SK-N-SH treated with all-trans-retinoic acid at 6 μM for 48 hours (cell line): Measurements from ENCODE around the gene ABTB1.

Experiments
- ESRRG ChIP-seq: fragments of 250-450 bp; sonication (Bioruptor Pico); IDR thresholded peaks from 2 replicates; pipeline ENCODE4 v1.6.1; 2021; ENCODE audit warnings: mild to moderate bottlenecking
- GLIS3 ChIP-seq: fragments of 250-450 bp; sonication (Bioruptor Pico); IDR thresholded peaks from 2 replicates; pipeline ENCODE4 v1.5.0; 2020; ENCODE audit warnings: mild to moderate bottlenecking, moderate library complexity
- ISL1 ChIP-seq: fragments of 250-450 bp; sonication (Bioruptor Pico); IDR thresholded peaks from 2 replicates; pipeline ENCODE4 v2.1.2; 2022; ENCODE audit warnings: mild to moderate bottlenecking, moderate library complexity
- ZC3H10 ChIP-seq: fragments of 250-450 bp; sonication (Bioruptor Pico); IDR thresholded peaks from 2 replicates; pipeline ENCODE4 v1.5.1; 2021; ENCODE audit warnings: mild to moderate bottlenecking, moderate library complexity
- ZFP30 ChIP-seq: fragments of 450-650 bp; formaldehyde crosslinking; IDR thresholded peaks from 2 replicates; pipeline ENCODE4 v1.5.0; 2022; ENCODE audit warnings: mild to moderate bottlenecking, moderate library complexity
- TF ChIP-seq, protein P1 (sequence below): fragments of 250-450 bp; sonication (Bioruptor Pico); IDR thresholded peaks from 2 replicates; pipeline ENCODE4 v1.8.0; 2020; ENCODE audit warnings: mild to moderate bottlenecking, moderate library complexity, borderline replicate concordance

DNA sequence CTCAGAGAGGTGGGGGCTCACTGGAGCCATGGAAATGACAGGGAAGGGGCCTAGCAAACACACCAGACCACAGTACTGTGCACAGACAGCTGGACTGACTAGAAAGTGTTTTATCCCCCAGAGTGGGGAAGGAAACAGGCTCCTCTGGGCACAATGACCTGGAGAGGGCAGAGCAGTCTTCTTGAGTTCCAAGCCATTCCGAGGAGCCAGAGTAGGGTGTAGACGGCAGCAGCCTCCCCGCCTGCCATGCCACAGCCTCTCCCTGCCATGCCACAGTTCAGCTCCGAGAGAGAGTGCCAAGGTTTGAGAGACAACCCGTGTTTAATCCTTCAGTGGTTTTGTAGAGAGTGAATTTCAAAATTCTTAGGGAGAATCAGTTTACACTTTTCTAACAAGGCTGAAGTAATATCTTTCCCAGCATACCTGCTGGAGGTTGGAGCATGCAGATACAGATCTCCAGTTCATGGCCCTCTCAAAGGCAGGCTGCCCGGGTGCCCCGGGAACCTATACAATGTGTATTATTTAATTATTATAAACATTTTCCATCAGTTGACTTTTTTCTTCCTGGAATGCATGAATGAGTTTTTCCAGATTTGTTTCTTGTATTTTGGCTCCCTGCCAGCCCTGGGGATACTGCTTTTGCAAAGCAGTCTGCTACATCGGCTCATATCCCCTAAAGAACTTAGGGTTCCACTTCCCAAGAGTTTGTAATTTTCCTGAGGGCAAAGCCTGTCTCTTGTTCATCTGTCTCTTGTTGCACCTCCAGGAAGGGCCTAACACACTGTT, 40.5 kb upstream of the ABTB1 start:
- no peak for TF ChIP-seq GLIS3 (CRISPR knock-in tag)
- no peak for TF ChIP-seq ZC3H10 (CRISPR knock-in tag)
- TF ChIP-seq, protein P1, sequence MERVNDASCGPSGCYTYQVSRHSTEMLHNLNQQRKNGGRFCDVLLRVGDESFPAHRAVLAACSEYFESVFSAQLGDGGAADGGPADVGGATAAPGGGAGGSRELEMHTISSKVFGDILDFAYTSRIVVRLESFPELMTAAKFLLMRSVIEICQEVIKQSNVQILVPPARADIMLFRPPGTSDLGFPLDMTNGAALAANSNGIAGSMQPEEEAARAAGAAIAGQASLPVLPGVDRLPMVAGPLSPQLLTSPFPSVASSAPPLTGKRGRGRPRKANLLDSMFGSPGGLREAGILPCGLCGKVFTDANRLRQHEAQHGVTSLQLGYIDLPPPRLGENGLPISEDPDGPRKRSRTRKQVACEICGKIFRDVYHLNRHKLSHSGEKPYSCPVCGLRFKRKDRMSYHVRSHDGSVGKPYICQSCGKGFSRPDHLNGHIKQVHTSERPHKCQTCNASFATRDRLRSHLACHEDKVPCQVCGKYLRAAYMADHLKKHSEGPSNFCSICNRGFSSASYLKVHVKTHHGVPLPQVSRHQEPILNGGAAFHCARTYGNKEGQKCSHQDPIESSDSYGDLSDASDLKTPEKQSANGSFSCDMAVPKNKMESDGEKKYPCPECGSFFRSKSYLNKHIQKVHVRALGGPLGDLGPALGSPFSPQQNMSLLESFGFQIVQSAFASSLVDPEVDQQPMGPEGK (CRISPR knock-in tag): no peak
- TF ChIP-seq ZFP30 (CRISPR knock-in tag): no peak
- no peak for TF ChIP-seq ISL1 (CRISPR knock-in tag)
- TF ChIP-seq ESRRG (CRISPR knock-in tag): no peak
